Brain microvascular endothelial cell (primary cell): ENCODE results near the gene ZNF77.

ENCODE experiments used
- DNase-seq: peaks from one replicate; pipeline ENCODE4 v3.0.0-alpha.2; 2020
- H3K27ac ChIP-seq: fragments of 250-450 bp; sonication (Bioruptor Pico); 2 replicates; pipeline ENCODE4 v1.5.1; 2020; ENCODE audit warnings: mild to moderate bottlenecking, moderate library complexity
- H3K27me3 ChIP-seq: fragments of 250-450 bp; sonication (Bioruptor Pico); replicated peaks from 2 replicates; pipeline ENCODE4 v1.5.1; 2020; ENCODE audit warnings: mild to moderate bottlenecking
- H3K36me3 ChIP-seq: fragments of 250-450 bp; sonication (Bioruptor Pico); replicated peaks from 2 replicates; pipeline ENCODE4 v1.5.1; 2020; ENCODE audit warnings: mild to moderate bottlenecking
- H3K4me3 ChIP-seq: 2 replicates; pipeline ENCODE4 v1.5.1; 2011; ENCODE audit warnings: low read depth, mild to moderate bottlenecking, control low read depth, low read length, moderate library complexity
- CTCF ChIP-seq: IDR thresholded peaks from 2 replicates; pipeline ENCODE4 v1.5.1; 2011; ENCODE audit warnings: low read depth, mild to moderate bottlenecking, moderate library complexity, low read length, control low read depth, inconsistent platforms; ENCODE audit errors: missing control alignments
- in situ Hi-C: cut with HindIII; loops from 2 replicates; pipeline ENCODE4 v1.10.0; 2017; ENCODE audit warnings: low sequenced_read_pairs, low pct_ligation_motif_present

ZNF77 gene

GRCh38 chr19:2977001-2977745 is 32.4 kb upstream of the ZNF77 start, which contains the start of gene TLE6:
Gene TLE6 (plus strand): TSS chr19:2977564. CDS start chr19:2978234, 670 bp downstream.
- Histone ChIP-seq H3K4me3 (peak within 1 kb of the TSS; percentile 53), H3K27ac (no peak within 1 kb of the TSS), H3K27me3 (no peaks in the 10 kb centered on the region), H3K36me3 (no peaks in the 10 kb centered on the region)
- TF ChIP-seq CTCF = no peak
- in situ Hi-C loops = no loop called here
- peak; percentile 89 for DNase-seq

DNA sequence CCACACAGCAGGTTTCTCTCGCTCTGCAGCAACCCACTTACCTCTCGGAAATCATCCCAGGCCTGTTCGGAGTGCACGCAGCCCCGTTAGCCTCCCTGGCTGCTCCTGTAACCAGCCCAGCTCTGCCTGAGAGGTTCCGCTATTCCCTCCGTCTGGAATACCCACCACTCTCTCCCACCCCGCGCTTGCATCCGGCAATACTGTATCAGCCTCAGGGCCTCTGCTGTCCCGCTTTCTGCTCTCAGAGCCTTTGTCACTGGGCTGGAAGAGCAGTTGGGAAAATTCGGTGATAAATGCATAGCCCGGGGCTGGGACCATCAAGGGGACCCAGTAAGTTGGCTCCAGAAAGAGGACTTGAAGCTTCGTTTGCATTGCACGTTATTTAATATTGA is 31.8 kb upstream of the ZNF77 start:
- Histone ChIP-seq H3K36me3 (no peaks in the 10 kb centered on the region), H3K27ac (no peak overlapping the region), H3K27me3 (no peaks in the 10 kb centered on the region), H3K4me3 (peak overlapping the region; percentile 53)
- DNase-seq = no peak
- no peak for TF ChIP-seq CTCF
- in situ Hi-C loops = no loop called here

GRCh38 chr19:2974342-2975041 is 29.7 kb upstream of the ZNF77 start:
- no peak for TF ChIP-seq CTCF
- in situ Hi-C loops = no loop called here
- Histone ChIP-seq H3K36me3 (no peaks in the 10 kb centered on the region), H3K27me3 (no peaks in the 10 kb centered on the region), H3K27ac (no peak overlapping the region), H3K4me3 (no peak overlapping the region)
- peak; percentile 32 for DNase-seq

DNA sequence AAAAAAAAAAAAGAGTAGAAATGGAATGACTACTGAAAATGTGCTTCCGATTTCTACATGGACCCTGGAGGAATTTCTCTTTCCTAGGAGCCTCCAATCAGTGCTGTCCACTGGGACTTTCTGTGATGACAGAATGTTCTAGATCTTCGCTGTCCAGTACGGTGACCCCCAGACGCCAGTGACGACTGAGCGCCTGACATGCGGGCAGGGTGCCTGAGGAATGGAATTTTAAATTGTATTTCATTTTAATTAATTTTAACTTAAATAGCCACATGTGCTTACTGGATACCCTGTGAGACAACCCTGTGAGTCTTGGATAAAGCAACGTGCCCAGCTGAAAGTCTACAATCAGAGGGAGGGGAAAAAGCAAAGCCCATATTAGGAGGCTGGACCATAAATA is 28.5 kb upstream of the ZNF77 start:
- Histone ChIP-seq H3K27ac (no peak overlapping the region), H3K27me3 (no peaks in the 10 kb centered on the region), H3K4me3 (no peak overlapping the region), H3K36me3 (no peaks in the 10 kb centered on the region)
- in situ Hi-C loops = no loop called here
- TF ChIP-seq CTCF = no peak
- no peak for DNase-seq

- no peaks in the 10 kb centered on the region for H3K36me3 ChIP-seq
- TF ChIP-seq CTCF = no peak
- DNase-seq = no peak
- in situ Hi-C loops = no loop called here
- H3K27ac ChIP-seq = no peak overlapping the region
- no peaks in the 10 kb centered on the region for H3K27me3 ChIP-seq
- H3K4me3 ChIP-seq = no peak overlapping the region
These were observed 25.5 kb upstream of the ZNF77 start for GRCh38 chr19:2970201-2970835.
